Activated CD8-positive, alpha-beta memory T cell treated with anti-CD3 and anti-CD28 coated beads, Interleukin-2, amount 10 ng/mL, durations not matched to agents 7 days and 5 days (primary cell): ENCODE measurements around the gene SUCLG1. TPM values are rescaled to one million over a fixed set of nuclear protein-coding genes. Genes with fewer than 3 reads are reported as not detected.

Source experiments
- ATAC-seq: fragments of 150-1000 bp; cut with Tn5 transposase; one replicate; pipeline ENCODE4 v1.10.0; 2021; ENCODE audit warnings: moderate library complexity
- CTCF ChIA-PET: fragments of 350-600 bp; sonication (Branson Sonifier 250); formaldehyde crosslinking; loops from one replicate; lab custom pipeline; 2021; ENCODE audit warnings: antibody characterized with exemption; lab: Charles Lee
- DNase-seq: peaks from one replicate; pipeline ENCODE4 v3.0.0-alpha.2; 2020
- H3K27ac Mint-ChIP-seq: one replicate; pipeline ENCODE4 v1.8.0; 2021; ENCODE audit warnings: mild to moderate bottlenecking, mixed read lengths
- H3K27me3 Mint-ChIP-seq: one replicate; pipeline ENCODE4 v1.8.0; 2021; ENCODE audit warnings: mixed read lengths
- H3K36me3 Mint-ChIP-seq: one replicate; pipeline ENCODE4 v1.8.0; 2021; ENCODE audit warnings: mild to moderate bottlenecking, mixed read lengths
- H3K4me1 Mint-ChIP-seq: one replicate; pipeline ENCODE4 v1.8.0; 2021; ENCODE audit warnings: mixed read lengths
- H3K4me3 Mint-ChIP-seq: one replicate; pipeline ENCODE4 v1.8.0; 2021; ENCODE audit warnings: mild to moderate bottlenecking, moderate library complexity, mixed read lengths
- H3K9me3 Mint-ChIP-seq: one replicate; pipeline ENCODE4 v1.8.0; 2022; ENCODE audit warnings: low read depth, mixed read lengths
- total RNA-seq, 2 experiments: library from RNA; stranded (reverse); gene quantifications; one replicate each; pipeline ENCODE4 v1.2.3, GENCODE V29; 2021

The SUCLG1 gene
- total RNA-seq, result 10 to 100 TPM; 72.3 to 76.2 TPM

- H3K4me3 Mint-ChIP-seq, result peak within 1 kb of the TSS; percentile 88
- CTCF ChIA-PET, result interaction anchor here (0.7 to 1.4 kb wide), 4 partner anchors 35 to 466 kb away, joined by 3 to 4 read pairs (median 4); no protein-coding TSS in a partner anchor
These were observed at the start of gene SUCLG1 for GRCh38 chr2:84459018-84459943. Gene SUCLG1 (minus strand): TSS chr2:84459280. CDS start chr2:84459269, 11 bp downstream.

DNA sequence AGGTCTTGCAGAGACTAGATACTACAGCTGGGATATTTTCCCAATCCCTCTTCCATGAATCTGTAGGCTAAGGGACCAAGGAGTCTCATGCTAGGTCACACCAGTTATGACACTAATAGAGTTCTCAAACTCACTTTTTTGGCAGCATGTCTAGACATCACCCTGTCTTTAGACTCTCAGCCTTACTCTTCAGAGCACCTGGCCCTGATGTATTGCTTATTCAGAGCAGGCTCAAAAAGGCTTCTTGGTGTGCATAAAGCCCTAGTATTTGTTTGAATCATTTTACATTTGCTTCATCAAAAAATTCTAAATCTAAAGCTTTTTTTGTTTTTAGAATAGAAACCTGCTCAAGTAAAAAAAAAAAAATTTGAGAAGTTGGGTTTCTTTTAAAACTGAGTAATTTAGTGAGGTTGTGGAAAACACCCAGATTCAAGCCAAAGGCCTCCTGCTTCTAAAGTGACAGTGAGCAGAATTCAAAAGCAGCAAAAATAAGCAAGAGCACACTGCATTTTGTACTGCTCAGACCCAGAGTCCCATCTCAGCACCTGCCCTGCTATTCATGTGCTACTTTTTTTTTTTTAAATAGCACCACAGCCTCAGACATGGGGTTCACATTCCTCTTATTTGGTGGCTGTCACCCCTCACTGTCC is 39.2 kb upstream of the SUCLG1 start:
- no peak for ATAC-seq
- Mint-ChIP-seq H3K9me3 (no peaks in the 10 kb centered on the region), H3K27me3 (no peaks in the 10 kb centered on the region), H3K4me3 (no peak overlapping the region), H3K27ac (no peak overlapping the region), H3K36me3 (no peaks in the 10 kb centered on the region), H3K4me1 (peaks cover 5% of the 10 kb centered on the region)
- DNase-seq, result no peak
- CTCF ChIA-PET, result interaction anchor here (0.9 to 2.2 kb wide), 4 partner anchors 9 to 428 kb away, joined by 3 to 13 read pairs (median 4); no protein-coding TSS in a partner anchor

More at GRCh38 chr2:84459018-84459943, at the start of gene SUCLG1:
- Mint-ChIP-seq H3K27ac (peak within 1 kb of the TSS; percentile 88), H3K4me1 (peaks cover 39% of the 10 kb centered on the region), H3K36me3 (peaks cover 1% of the 10 kb centered on the region), H3K9me3 (no peaks in the 10 kb centered on the region), H3K27me3 (no peaks in the 10 kb centered on the region)
- ATAC-seq, result peak; percentile 96
- peak; percentile 92 for DNase-seq

GRCh38 chr2:84497285-84497684 is 38.2 kb upstream of the SUCLG1 start:
- H3K9me3 Mint-ChIP-seq, result no peaks in the 10 kb centered on the region
- no peak for DNase-seq
- CTCF ChIA-PET, result interaction anchor here (0.9 to 2.2 kb wide), 5 partner anchors 8 to 429 kb away, joined by 3 to 13 read pairs (median 3); no protein-coding TSS in a partner anchor
- no peaks in the 10 kb centered on the region for H3K27me3 Mint-ChIP-seq
- no peaks in the 10 kb centered on the region for H3K36me3 Mint-ChIP-seq
- H3K27ac Mint-ChIP-seq, result no peak overlapping the region
- H3K4me3 Mint-ChIP-seq, result no peak overlapping the region
- peaks cover 5% of the 10 kb centered on the region for H3K4me1 Mint-ChIP-seq
- no peak for ATAC-seq

GRCh38 chr2:84496386-84496785 is 37.3 kb upstream of the SUCLG1 start:
- Mint-ChIP-seq H3K36me3 (no peaks in the 10 kb centered on the region), H3K27ac (no peak overlapping the region), H3K9me3 (no peaks in the 10 kb centered on the region), H3K4me3 (no peak overlapping the region), H3K4me1 (peaks cover 5% of the 10 kb centered on the region), H3K27me3 (no peaks in the 10 kb centered on the region)
- DNase-seq, result no peak
- no peak for ATAC-seq
- CTCF ChIA-PET, result no interaction called here

DNA sequence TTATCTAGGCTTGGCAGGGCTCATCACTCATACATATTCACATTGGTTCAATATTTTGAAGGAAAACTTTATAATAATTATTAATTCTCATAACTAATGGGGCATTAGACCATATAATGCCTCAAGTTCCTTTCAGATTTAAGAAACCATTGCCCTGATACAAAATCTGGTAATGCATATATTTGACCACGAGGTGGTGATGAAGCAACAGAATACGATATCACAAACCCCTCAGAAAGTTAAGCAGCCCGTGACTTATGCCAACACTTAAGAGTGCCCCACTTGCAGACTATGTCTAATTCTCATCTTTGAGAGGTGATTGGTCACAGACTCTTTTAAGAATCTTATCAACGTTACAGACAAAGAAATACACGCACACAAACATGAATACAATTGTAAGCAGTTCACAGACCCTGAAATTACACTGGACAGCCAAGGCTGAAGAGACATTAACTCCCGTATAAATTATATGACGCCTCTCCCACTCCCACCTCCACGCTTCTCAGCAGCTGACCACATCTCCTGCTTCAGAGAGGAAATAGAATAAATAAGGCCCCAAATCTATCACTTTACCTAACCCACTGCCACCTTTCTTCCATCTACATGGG is 36.6 kb upstream of the SUCLG1 start:
- Mint-ChIP-seq H3K4me1 (peaks cover 5% of the 10 kb centered on the region), H3K4me3 (no peak overlapping the region), H3K36me3 (no peaks in the 10 kb centered on the region), H3K9me3 (no peaks in the 10 kb centered on the region), H3K27ac (no peak overlapping the region), H3K27me3 (no peaks in the 10 kb centered on the region)
- DNase-seq, result no peak
- peak; percentile 92 for ATAC-seq
- CTCF ChIA-PET, result no interaction called here

- Mint-ChIP-seq H3K9me3 (no peaks in the 10 kb centered on the region), H3K36me3 (no peaks in the 10 kb centered on the region), H3K27me3 (no peaks in the 10 kb centered on the region), H3K27ac (no peak overlapping the region), H3K4me1 (peaks cover 5% of the 10 kb centered on the region), H3K4me3 (no peak overlapping the region)
- DNase-seq (no peak), ATAC-seq (no peak)
- CTCF ChIA-PET, result interaction anchor here (1.0 to 1.5 kb wide), 3 partner anchors 371 to 432 kb away, joined by 3 to 4 read pairs (median 3); no protein-coding TSS in a partner anchor
These were observed 35.0 kb upstream of the SUCLG1 start for GRCh38 chr2:84494070-84494469.

- Mint-ChIP-seq H3K4me3 (no peak overlapping the region), H3K27me3 (no peaks in the 10 kb centered on the region), H3K36me3 (no peaks in the 10 kb centered on the region), H3K9me3 (no peaks in the 10 kb centered on the region), H3K4me1 (peaks cover 5% of the 10 kb centered on the region), H3K27ac (no peak overlapping the region)
- ATAC-seq, result no peak
- no peak for DNase-seq
- CTCF ChIA-PET, result interaction anchor here (0.8 to 1.5 kb wide), 4 partner anchors 174 to 432 kb away, joined by 3 to 4 read pairs (median 3); no protein-coding TSS in a partner anchor
These were observed 34.4 kb upstream of the SUCLG1 start for GRCh38 chr2:84493514-84493913.

- no peaks in the 10 kb centered on the region for H3K27me3 Mint-ChIP-seq
- H3K27ac Mint-ChIP-seq, result no peak overlapping the region
- H3K36me3 Mint-ChIP-seq, result no peaks in the 10 kb centered on the region
- ATAC-seq, result no peak
- H3K9me3 Mint-ChIP-seq, result no peaks in the 10 kb centered on the region
- CTCF ChIA-PET, result interaction anchor here (1.1 to 1.3 kb wide), 3 partner anchors 139 to 433 kb away, joined by 3 to 6 read pairs (median 3); no protein-coding TSS in a partner anchor
- peaks cover 5% of the 10 kb centered on the region for H3K4me1 Mint-ChIP-seq
- H3K4me3 Mint-ChIP-seq, result no peak overlapping the region
- DNase-seq, result no peak
These were observed 33.5 kb upstream of the SUCLG1 start for GRCh38 chr2:84492571-84492970.

- Mint-ChIP-seq H3K4me3 (no peak overlapping the region), H3K4me1 (peaks cover 5% of the 10 kb centered on the region), H3K36me3 (no peaks in the 10 kb centered on the region), H3K27ac (no peak overlapping the region), H3K9me3 (no peaks in the 10 kb centered on the region), H3K27me3 (no peaks in the 10 kb centered on the region)
- ATAC-seq, result no peak
- CTCF ChIA-PET, result interaction anchor here (1.1 kb wide), 2 partner anchors 140 to 434 kb away, joined by 3 to 6 read pairs; no protein-coding TSS in a partner anchor
- no peak for DNase-seq
These were observed 32.7 kb upstream of the SUCLG1 start for GRCh38 chr2:84491741-84492140.

DNA sequence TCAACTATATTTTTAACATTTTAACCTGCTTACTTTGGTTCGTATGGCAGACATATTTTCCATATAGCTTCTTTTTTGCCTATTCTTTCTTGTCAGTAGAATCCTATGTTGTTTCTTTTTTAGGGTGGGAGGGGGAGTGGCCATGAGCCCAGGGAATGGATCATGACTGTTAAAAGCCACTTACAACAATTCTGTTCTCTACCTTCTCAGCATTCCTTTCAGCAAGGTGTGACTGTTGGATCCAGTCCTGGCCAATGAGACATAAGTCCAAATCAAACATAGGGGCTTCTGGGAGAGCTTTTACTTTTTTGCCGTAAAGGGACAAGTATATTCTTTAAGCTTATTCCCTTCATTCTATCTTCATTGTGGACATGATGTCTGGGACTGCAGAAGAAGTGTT is 32.2 kb upstream of the SUCLG1 start:
- Mint-ChIP-seq H3K27ac (no peak overlapping the region), H3K9me3 (no peaks in the 10 kb centered on the region), H3K36me3 (no peaks in the 10 kb centered on the region), H3K4me3 (no peak overlapping the region), H3K4me1 (peaks cover 5% of the 10 kb centered on the region), H3K27me3 (no peaks in the 10 kb centered on the region)
- DNase-seq (no peak), ATAC-seq (no peak)
- CTCF ChIA-PET, result interaction anchor here (1.1 kb wide), 1 partner anchor 140 kb away, joined by 3 read pairs; no protein-coding TSS in a partner anchor

GRCh38 chr2:84487298-84487996 is 28.4 kb upstream of the SUCLG1 start:
- DNase-seq (no peak), ATAC-seq (no peak)
- H3K4me3 Mint-ChIP-seq, result no peak overlapping the region
- no peaks in the 10 kb centered on the region for H3K27me3 Mint-ChIP-seq
- CTCF ChIA-PET, result no interaction called here
- H3K4me1 Mint-ChIP-seq, result no peaks in the 10 kb centered on the region
- H3K27ac Mint-ChIP-seq, result no peak overlapping the region
- H3K9me3 Mint-ChIP-seq, result no peaks in the 10 kb centered on the region
- no peaks in the 10 kb centered on the region for H3K36me3 Mint-ChIP-seq

DNA sequence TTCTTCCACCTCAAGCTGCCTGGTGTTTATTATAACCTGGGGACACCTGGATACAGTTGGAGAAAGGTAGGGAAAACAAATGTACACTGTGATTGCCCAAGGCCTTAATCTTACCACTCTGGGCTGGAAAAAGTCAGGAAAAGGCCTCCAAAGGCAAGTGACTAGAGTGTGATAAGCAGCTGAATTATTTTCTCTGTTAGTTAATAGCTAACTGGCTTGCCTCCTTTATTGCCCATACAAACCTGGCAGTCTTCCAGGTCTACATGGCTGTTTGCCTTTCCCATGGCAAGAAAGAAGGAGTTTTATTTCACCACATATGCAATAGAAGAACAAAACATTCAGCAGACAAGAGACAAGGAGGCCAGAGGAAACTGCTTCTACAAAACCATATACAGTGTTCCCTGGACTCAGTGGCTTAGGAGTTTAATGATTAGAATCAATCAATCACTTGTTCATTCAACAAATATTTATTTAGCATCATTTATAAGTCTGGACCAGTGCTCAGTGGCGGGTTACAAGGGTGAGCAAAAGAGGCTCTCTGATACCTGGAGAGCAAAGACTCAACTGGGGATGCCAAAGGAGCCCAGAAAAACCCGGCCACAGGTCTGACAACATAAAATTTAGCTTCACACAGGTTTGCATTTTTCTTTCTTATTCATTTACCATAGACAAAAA is 27.5 kb upstream of the SUCLG1 start:
- Mint-ChIP-seq H3K4me1 (peaks cover 5% of the 10 kb centered on the region), H3K4me3 (no peak overlapping the region), H3K9me3 (no peaks in the 10 kb centered on the region), H3K27me3 (no peaks in the 10 kb centered on the region), H3K27ac (no peak overlapping the region), H3K36me3 (no peaks in the 10 kb centered on the region)
- CTCF ChIA-PET, result interaction anchor here (0.6 kb wide), 1 partner anchor 543 kb away, joined by 4 read pairs; no protein-coding TSS in a partner anchor
- DNase-seq, result no peak
- ATAC-seq, result no peak
